Panc1 (cell line): ENCODE results near the gene CLK3. TPM values are rescaled to one million over a fixed set of nuclear protein-coding genes. Genes with fewer than 3 reads are reported as not detected.
"Not testable (repeated sequence)": the region's sequence is repeated elsewhere in the genome, so short reads cannot be mapped to it uniquely, and the experiment has no call there.

ENCODE experiments used
- ATAC-seq: fragments of 200-7000 bp; cut with Tn5 transposase; 2 replicates; pipeline ENCODE4 v1.9.1; 2020; ENCODE audit warnings: mild to moderate bottlenecking, moderate library complexity
- BruUV-seq: library from RNA; stranded (reverse); fragments of 400-500 nt; replicated peaks from 2 replicates; lab custom pipeline; 2021; lab: Mats Ljungman, UMichigan
- CTCF ChIA-PET: fragments of 300-600 bp; sonication (Branson Sonifier 250); formaldehyde crosslinking; loops from one replicate; lab custom pipeline; 2022; ENCODE audit warnings: antibody characterized with exemption; lab: Charles Lee
- POLR2A ChIA-PET: fragments of 300-600 bp; sonication (Branson Sonifier 250); formaldehyde crosslinking; loops from one replicate; lab custom pipeline; 2022; ENCODE audit warnings: antibody characterized with exemption; lab: Charles Lee
- DNase-seq: peaks from one replicate; pipeline ENCODE4 v3.0.0-alpha.2; 2010; ENCODE audit warnings: low read depth, low spot score
- H3K27ac ChIP-seq: 2 replicates; pipeline ENCODE4 v1.5.1; 2011; ENCODE audit warnings: mild to moderate bottlenecking, low read length, inconsistent platforms
- H3K27me3 ChIP-seq: fragments of 200-500 bp; sonication (Bioruptor generic); 2 replicates; pipeline ENCODE4 v1.6.0; 2014; ENCODE audit warnings: low read length, inconsistent platforms; ENCODE audit not compliant: control insufficient read depth, insufficient read depth
- H3K36me3 ChIP-seq: fragments of 200-500 bp; sonication (Bioruptor generic); 2 replicates; pipeline ENCODE4 v1.5.1; 2014; ENCODE audit warnings: inconsistent platforms, mild to moderate bottlenecking, low read length, moderate library complexity; ENCODE audit not compliant: control insufficient read depth, insufficient read depth
- H3K4me1 ChIP-seq: 2 replicates; pipeline ENCODE4 v1.5.1; 2011; ENCODE audit warnings: inconsistent platforms, mild to moderate bottlenecking, low read length, moderate library complexity; ENCODE audit not compliant: control insufficient read depth, insufficient read depth
- H3K4me3 ChIP-seq, 2 experiments: 2 replicates each; pipeline ENCODE4 v1.5.1; 2011 to 2012; ENCODE audit warnings: low read depth in 2 of 2, low read length in 2 of 2, mild to moderate bottlenecking in 2 of 2, inconsistent platforms in 1 of 2, moderate library complexity in 1 of 2
- H3K9me3 ChIP-seq: fragments of 200-500 bp; sonication (Bioruptor generic); 2 replicates; pipeline ENCODE4 v1.5.1; 2014; ENCODE audit warnings: low read depth, mild to moderate bottlenecking, inconsistent platforms, low read length, moderate library complexity; ENCODE audit not compliant: control insufficient read depth, insufficient read depth
- POLR2AphosphoS5 ChIP-seq: IDR thresholded peaks from 2 replicates; pipeline ENCODE4 v1.6.1; 2012; ENCODE audit warnings: mild to moderate bottlenecking, low read depth, low read length, moderate library complexity
- SIN3A ChIP-seq: IDR thresholded peaks from 2 replicates; pipeline ENCODE4 v1.6.1; 2012; ENCODE audit warnings: low read depth, mild to moderate bottlenecking, low read length, moderate library complexity, borderline replicate concordance; ENCODE audit not compliant: insufficient read depth
- TCF7L2 ChIP-seq: IDR thresholded peaks from 2 replicates; pipeline ENCODE4 v1.6.1; 2011; ENCODE audit warnings: mild to moderate bottlenecking, low read depth, low read length, inconsistent platforms
- in situ Hi-C: cut with HindIII; loops from 2 replicates; pipeline ENCODE4 v1.10.0; 2016; ENCODE audit warnings: low sequenced_read_pairs, low pct_unique_long_range_greater_than_20kb
- intact Hi-C: fragments of 100-400 bp; cut with micrococcal nuclease; formaldehyde crosslinking; loops from one replicate; pipeline ENCODE4 v1.10.0; 2022; ENCODE audit not compliant: unreplicated experiment
- total RNA-seq: library from RNA; stranded (reverse); gene quantifications from one replicate; pipeline ENCODE4 v1.2.1, GENCODE V29; 2021; ENCODE audit not compliant: unreplicated experiment
- TF ChIP-seq, protein P1 (sequence below): fragments of 450-650 bp; IDR thresholded peaks from 2 replicates; pipeline ENCODE4 v1.5.1; 2017; ENCODE audit warnings: mild to moderate bottlenecking
- TF ChIP-seq, protein P2 (sequence below), 2 experiments: IDR thresholded peaks; 2 replicates each; pipeline ENCODE4 v1.6.1; 2011 to 2012; ENCODE audit warnings: low read depth in 2 of 2, control low read depth in 1 of 2, low read length in 1 of 2, mild to moderate bottlenecking in 1 of 2, moderate library complexity in 1 of 2; ENCODE audit not compliant: insufficient read depth in 1 of 2

Gene CLK3
- total RNA-seq, 1 experiment from 2014 or later: 69.8 TPM

DNA sequence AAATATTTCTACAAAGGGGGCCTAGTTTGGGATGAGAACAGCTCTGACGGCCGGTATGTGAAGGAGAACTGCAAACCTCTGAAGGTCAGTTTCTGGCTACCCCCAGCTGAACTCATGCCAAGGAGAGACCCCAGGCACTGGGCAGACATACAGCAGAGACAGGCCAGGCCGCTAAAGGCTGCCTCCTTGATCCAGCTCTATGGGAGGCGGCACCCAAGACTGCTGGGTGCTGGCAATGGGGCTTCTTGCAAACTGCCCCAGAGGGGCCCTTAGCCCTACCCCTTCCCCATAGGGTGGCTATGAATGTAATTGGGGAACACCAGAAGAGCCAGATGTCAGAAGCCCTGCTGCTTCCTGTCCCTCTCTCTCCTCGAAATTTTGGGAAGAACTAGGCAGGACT is 13.3 kb downstream of the CLK3 start:
- BruUV-seq: no TSS peak
- Histone ChIP-seq H3K27ac (no peak overlapping the region), H3K27me3 (no peaks in the 10 kb centered on the region), H3K4me1 (no peaks in the 10 kb centered on the region), H3K4me3 (no peak overlapping the region), H3K9me3 (no peaks in the 10 kb centered on the region), H3K36me3 (peaks cover 28% of the 10 kb centered on the region)
- ATAC-seq: no peak
- no peak for DNase-seq
- POLR2A ChIA-PET: no interaction called here
- TF ChIP-seq, protein P1, sequence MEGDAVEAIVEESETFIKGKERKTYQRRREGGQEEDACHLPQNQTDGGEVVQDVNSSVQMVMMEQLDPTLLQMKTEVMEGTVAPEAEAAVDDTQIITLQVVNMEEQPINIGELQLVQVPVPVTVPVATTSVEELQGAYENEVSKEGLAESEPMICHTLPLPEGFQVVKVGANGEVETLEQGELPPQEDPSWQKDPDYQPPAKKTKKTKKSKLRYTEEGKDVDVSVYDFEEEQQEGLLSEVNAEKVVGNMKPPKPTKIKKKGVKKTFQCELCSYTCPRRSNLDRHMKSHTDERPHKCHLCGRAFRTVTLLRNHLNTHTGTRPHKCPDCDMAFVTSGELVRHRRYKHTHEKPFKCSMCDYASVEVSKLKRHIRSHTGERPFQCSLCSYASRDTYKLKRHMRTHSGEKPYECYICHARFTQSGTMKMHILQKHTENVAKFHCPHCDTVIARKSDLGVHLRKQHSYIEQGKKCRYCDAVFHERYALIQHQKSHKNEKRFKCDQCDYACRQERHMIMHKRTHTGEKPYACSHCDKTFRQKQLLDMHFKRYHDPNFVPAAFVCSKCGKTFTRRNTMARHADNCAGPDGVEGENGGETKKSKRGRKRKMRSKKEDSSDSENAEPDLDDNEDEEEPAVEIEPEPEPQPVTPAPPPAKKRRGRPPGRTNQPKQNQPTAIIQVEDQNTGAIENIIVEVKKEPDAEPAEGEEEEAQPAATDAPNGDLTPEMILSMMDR: no peak
- no peak for TF ChIP-seq SIN3A
- TF ChIP-seq, protein P2, sequence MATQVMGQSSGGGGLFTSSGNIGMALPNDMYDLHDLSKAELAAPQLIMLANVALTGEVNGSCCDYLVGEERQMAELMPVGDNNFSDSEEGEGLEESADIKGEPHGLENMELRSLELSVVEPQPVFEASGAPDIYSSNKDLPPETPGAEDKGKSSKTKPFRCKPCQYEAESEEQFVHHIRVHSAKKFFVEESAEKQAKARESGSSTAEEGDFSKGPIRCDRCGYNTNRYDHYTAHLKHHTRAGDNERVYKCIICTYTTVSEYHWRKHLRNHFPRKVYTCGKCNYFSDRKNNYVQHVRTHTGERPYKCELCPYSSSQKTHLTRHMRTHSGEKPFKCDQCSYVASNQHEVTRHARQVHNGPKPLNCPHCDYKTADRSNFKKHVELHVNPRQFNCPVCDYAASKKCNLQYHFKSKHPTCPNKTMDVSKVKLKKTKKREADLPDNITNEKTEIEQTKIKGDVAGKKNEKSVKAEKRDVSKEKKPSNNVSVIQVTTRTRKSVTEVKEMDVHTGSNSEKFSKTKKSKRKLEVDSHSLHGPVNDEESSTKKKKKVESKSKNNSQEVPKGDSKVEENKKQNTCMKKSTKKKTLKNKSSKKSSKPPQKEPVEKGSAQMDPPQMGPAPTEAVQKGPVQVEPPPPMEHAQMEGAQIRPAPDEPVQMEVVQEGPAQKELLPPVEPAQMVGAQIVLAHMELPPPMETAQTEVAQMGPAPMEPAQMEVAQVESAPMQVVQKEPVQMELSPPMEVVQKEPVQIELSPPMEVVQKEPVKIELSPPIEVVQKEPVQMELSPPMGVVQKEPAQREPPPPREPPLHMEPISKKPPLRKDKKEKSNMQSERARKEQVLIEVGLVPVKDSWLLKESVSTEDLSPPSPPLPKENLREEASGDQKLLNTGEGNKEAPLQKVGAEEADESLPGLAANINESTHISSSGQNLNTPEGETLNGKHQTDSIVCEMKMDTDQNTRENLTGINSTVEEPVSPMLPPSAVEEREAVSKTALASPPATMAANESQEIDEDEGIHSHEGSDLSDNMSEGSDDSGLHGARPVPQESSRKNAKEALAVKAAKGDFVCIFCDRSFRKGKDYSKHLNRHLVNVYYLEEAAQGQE (IDR thresholded peaks at IDR 0.05; ENCODE audit: insufficient read depth in 1 of 2, low read depth in 2 of 2, low read length in 1 of 2): no peak
- no peak for TF ChIP-seq TCF7L2
- no peak for TF ChIP-seq POLR2AphosphoS5
- intact Hi-C loops: no loop called here
- in situ Hi-C loops: loop anchor here (25.0 kb wide), 1 partner anchor 133 kb away; no protein-coding TSS in a partner anchor
- CTCF ChIA-PET: interaction anchor here (8.4 kb wide), 1 partner anchor 141 kb away, joined by 106 read pairs; no protein-coding TSS in a partner anchor

DNA sequence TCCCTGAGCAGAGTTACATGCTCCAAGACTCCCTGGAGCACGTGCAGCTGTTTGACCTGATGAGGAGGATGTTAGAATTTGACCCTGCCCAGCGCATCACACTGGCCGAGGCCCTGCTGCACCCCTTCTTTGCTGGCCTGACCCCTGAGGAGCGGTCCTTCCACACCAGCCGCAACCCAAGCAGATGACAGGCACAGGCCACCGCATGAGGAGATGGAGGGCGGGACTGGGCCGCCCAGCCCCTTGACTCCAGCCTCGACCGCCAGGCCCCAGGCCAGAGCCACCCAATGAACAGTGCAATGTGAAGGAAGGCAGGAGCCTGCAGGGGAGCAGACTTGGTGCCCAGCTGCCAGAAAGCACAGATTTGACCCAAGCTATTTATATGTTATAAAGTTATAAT is 14.1 kb downstream of the CLK3 start:
- ATAC-seq, H3K4me3 ChIP-seq, H3K4me1 ChIP-seq, H3K27ac ChIP-seq, H3K27me3 ChIP-seq, H3K9me3 ChIP-seq, DNase-seq, BruUV-seq: not testable (repeated sequence)
- H3K36me3 ChIP-seq: peaks cover 26% of the 10 kb centered on the region
- intact Hi-C loops (loop anchor here (5.0 kb wide), 1 partner anchor 257 kb away; no protein-coding TSS in a partner anchor), in situ Hi-C loops (loop anchor here (25.0 kb wide), 1 partner anchor 133 kb away; no protein-coding TSS in a partner anchor)
- ChIA-PET POLR2A (interaction anchor here (0.6 kb wide), 1 partner anchor 647 kb away, joined by 6 read pairs; no protein-coding TSS in a partner anchor), CTCF (interaction anchor here (8.4 kb wide), 1 partner anchor 140 kb away, joined by 106 read pairs; no protein-coding TSS in a partner anchor)
